ENCODE data around the gene NKAIN2. TPM values are rescaled to one million over a fixed set of nuclear protein-coding genes. Genes with fewer than 3 reads are reported as not detected.

The NKAIN2 gene
- total and polyA plus RNA-seq, 2 donors (not counting 3 experiments of a cell fraction or from before 2014, with no cell fraction given), result 0.03 TPM; not detected in 1

DNA sequence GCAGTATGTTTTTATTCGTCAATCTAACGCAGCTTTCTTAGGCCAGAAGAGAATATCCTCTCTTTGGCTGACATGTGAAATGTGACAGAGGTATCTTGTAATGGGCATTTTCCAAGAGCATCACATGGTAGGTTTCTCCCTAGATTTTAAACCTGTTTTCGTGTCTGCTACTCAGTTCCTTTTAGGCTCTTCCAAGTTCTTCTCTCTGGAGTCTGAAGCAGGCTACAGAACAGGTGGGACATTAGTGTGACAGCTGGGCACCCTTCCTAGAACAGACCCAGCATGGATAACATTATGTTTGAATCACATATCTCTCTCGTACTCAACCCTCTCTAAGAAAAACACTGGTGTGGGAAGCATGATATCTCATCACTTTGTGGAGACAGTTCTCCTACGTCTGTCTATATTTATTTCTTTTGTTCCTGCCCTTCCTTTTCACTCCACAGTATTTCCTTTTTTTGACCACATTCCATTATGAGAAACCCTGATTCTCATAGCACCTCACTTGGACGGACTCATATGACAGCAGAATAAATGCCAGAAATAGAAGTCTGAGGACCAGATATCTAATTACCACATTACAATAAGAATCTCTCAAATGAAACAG is 263.4 kb downstream of the NKAIN2 start:
- Histone ChIP-seq H3K27ac (ENCODE audit: insufficient read depth, low read depth, low read length) (no peak overlapping the region), H3K4me3 (replicated peaks in 1 of 3; ENCODE audit: insufficient read depth in 1 of 3, low read depth in 1 of 3, low read length in 3 of 3) (no peak overlapping the region), H3K79me2 (ENCODE audit: control insufficient read depth, insufficient read depth, low read length) (no peaks in the 10 kb centered on the region), H3K36me3 (ENCODE audit: control insufficient read depth in 2 of 2, extremely low read depth in 1 of 2, insufficient read depth in 2 of 2, low read length in 2 of 2) (no peaks in the 10 kb centered on the region), H4K20me1 (replicated peaks; ENCODE audit: control insufficient read depth, extremely low read depth, insufficient read depth, low read length) (no peaks in the 10 kb centered on the region), H3K9ac (replicated peaks; ENCODE audit: extremely low read depth, insufficient read depth, low read length) (no peak overlapping the region), H3K9me3 (replicated peaks; ENCODE audit: control insufficient read depth, insufficient read depth, low read length) (no peaks in the 10 kb centered on the region), H3K4me2 (ENCODE audit: insufficient read depth, low read length) (no peak overlapping the region), H3K27me3 (ENCODE audit: control insufficient read depth in 2 of 2, insufficient read depth in 2 of 2, low read length in 2 of 2) (no peaks in the 10 kb centered on the region), H2AFZ (ENCODE audit: low read depth, low read length) (no peak overlapping the region), H3K9me1 (replicated peaks; ENCODE audit: control insufficient read depth, extremely low read depth, insufficient read depth, low read length) (no peaks in the 10 kb centered on the region), H3K4me1 (ENCODE audit: control insufficient read depth, extremely low read depth, insufficient read depth, low read length) (no peaks in the 10 kb centered on the region)
- FAIRE-seq, result no peak
- TF ChIP-seq FOS (IDR thresholded peaks at IDR 0.05; ENCODE audit: borderline replicate concordance, insufficient read depth, low read length) (no peak), MYC (IDR thresholded peaks at IDR 0.05; ENCODE audit: low read depth, low read length) (no peak)
- intact Hi-C loops (cut with micrococcal nuclease) (no loop called here), dilution Hi-C loops (cut with MboI; ENCODE audit: extremely low pct_ligation_motif_present, low sequenced_read_pairs) (no loop called here)
- CTCF ChIA-PET, result no interaction called here
- no TSS peak for BruUV-seq (replicated peaks)
- POLR2A ChIA-PET, result no interaction called here
- peak; percentile 29 for DNase-seq (ENCODE audit: low read depth, low spot score)

DNA sequence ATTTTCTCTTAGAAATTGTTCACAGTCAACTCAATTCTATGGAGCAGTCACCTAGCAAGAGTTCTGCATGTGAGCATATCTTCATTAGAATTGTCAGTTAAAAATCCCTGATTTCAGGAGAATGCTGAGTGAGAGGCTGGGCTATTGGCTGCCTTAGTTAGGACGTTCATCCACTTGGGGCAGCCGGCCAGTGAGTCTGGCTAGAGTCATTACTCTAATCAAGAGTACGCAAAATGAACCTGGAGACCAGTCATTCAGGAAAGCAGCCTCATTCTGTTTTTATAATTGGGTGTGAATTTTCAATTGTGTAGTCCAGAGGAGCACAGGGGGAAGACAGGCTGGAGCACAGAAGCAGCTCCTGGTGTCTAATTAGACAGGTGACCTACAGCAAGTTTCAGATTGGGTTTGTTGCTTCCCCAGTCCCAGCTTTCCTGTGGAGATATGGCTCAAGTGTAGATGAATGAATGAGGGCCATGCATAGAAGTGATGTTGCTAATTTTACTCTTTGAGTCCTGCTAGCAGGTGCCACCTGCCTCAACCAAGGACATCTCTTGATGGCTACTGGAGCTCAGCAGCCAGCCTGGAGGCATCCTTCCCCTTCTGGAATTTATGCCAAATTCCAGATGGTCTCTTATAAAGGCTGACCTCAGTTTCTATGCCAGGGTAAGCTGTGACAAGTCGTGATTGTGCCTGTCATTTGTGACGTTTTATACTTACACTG is 265.7 kb downstream of the NKAIN2 start:
- no peak for DNase-seq (ENCODE audit: low read depth, low spot score)
- Histone ChIP-seq H3K36me3 (ENCODE audit: control insufficient read depth in 2 of 2, extremely low read depth in 1 of 2, insufficient read depth in 2 of 2, low read length in 2 of 2) (no peaks in the 10 kb centered on the region), H3K4me1 (ENCODE audit: control insufficient read depth, extremely low read depth, insufficient read depth, low read length) (no peaks in the 10 kb centered on the region), H4K20me1 (replicated peaks; ENCODE audit: control insufficient read depth, extremely low read depth, insufficient read depth, low read length) (no peaks in the 10 kb centered on the region), H3K27me3 (ENCODE audit: control insufficient read depth in 2 of 2, insufficient read depth in 2 of 2, low read length in 2 of 2) (no peaks in the 10 kb centered on the region), H3K27ac (ENCODE audit: insufficient read depth, low read depth, low read length) (no peak overlapping the region), H3K4me2 (ENCODE audit: insufficient read depth, low read length) (no peak overlapping the region), H2AFZ (ENCODE audit: low read depth, low read length) (no peak overlapping the region), H3K9ac (replicated peaks; ENCODE audit: extremely low read depth, insufficient read depth, low read length) (no peak overlapping the region), H3K9me1 (replicated peaks; ENCODE audit: control insufficient read depth, extremely low read depth, insufficient read depth, low read length) (no peaks in the 10 kb centered on the region), H3K9me3 (replicated peaks; ENCODE audit: control insufficient read depth, insufficient read depth, low read length) (no peaks in the 10 kb centered on the region), H3K4me3 (replicated peaks in 1 of 3; ENCODE audit: insufficient read depth in 1 of 3, low read depth in 1 of 3, low read length in 3 of 3) (no peak overlapping the region), H3K79me2 (ENCODE audit: control insufficient read depth, insufficient read depth, low read length) (no peaks in the 10 kb centered on the region)
- POLR2A ChIA-PET, result no interaction called here
- intact Hi-C loops (cut with micrococcal nuclease) (no loop called here), dilution Hi-C loops (cut with MboI; ENCODE audit: extremely low pct_ligation_motif_present, low sequenced_read_pairs) (no loop called here)
- TF ChIP-seq JUN (IDR thresholded peaks at IDR 0.05; ENCODE audit: borderline replicate concordance, insufficient read depth, insufficient read length, low read depth), result no peak
- TF ChIP-seq GATA2 (IDR thresholded peaks at IDR 0.05; ENCODE audit: insufficient read depth, insufficient read length, low read depth, low read length), result no peak
- TF ChIP-seq, protein P1, sequence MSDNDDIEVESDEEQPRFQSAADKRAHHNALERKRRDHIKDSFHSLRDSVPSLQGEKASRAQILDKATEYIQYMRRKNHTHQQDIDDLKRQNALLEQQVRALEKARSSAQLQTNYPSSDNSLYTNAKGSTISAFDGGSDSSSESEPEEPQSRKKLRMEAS (IDR thresholded peaks at IDR 0.05; ENCODE audit: insufficient read depth, insufficient read length), result no peak
- no peak for TF ChIP-seq POLR2AphosphoS5 (IDR thresholded peaks at IDR 0.05; ENCODE audit: insufficient read depth, low read depth, low read length)
- no peak for TF ChIP-seq EZH2 (IDR thresholded peaks at IDR 0.05; ENCODE audit: borderline replicate concordance, low read depth, low read length, severe bottlenecking)
- TF ChIP-seq POLR2A (IDR thresholded peaks at IDR 0.05; ENCODE audit: low read depth, low read length), result no peak
- no peak for TF ChIP-seq MYC (IDR thresholded peaks at IDR 0.05; ENCODE audit: low read depth, low read length)
- TF ChIP-seq, protein P2, sequence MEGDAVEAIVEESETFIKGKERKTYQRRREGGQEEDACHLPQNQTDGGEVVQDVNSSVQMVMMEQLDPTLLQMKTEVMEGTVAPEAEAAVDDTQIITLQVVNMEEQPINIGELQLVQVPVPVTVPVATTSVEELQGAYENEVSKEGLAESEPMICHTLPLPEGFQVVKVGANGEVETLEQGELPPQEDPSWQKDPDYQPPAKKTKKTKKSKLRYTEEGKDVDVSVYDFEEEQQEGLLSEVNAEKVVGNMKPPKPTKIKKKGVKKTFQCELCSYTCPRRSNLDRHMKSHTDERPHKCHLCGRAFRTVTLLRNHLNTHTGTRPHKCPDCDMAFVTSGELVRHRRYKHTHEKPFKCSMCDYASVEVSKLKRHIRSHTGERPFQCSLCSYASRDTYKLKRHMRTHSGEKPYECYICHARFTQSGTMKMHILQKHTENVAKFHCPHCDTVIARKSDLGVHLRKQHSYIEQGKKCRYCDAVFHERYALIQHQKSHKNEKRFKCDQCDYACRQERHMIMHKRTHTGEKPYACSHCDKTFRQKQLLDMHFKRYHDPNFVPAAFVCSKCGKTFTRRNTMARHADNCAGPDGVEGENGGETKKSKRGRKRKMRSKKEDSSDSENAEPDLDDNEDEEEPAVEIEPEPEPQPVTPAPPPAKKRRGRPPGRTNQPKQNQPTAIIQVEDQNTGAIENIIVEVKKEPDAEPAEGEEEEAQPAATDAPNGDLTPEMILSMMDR (IDR thresholded peaks at IDR 0.05; ENCODE audit: extremely low read depth in 1 of 2, insufficient read depth in 1 of 2, low read depth in 1 of 2, low read length in 2 of 2), result no peak
- TF ChIP-seq FOS (IDR thresholded peaks at IDR 0.05; ENCODE audit: borderline replicate concordance, insufficient read depth, low read length), result no peak
- no TSS peak for BruUV-seq (replicated peaks)
- FAIRE-seq, result no peak
- CTCF ChIA-PET, result no interaction called here
